Measurements from ENCODE around the gene SLC25A43.

DNA sequence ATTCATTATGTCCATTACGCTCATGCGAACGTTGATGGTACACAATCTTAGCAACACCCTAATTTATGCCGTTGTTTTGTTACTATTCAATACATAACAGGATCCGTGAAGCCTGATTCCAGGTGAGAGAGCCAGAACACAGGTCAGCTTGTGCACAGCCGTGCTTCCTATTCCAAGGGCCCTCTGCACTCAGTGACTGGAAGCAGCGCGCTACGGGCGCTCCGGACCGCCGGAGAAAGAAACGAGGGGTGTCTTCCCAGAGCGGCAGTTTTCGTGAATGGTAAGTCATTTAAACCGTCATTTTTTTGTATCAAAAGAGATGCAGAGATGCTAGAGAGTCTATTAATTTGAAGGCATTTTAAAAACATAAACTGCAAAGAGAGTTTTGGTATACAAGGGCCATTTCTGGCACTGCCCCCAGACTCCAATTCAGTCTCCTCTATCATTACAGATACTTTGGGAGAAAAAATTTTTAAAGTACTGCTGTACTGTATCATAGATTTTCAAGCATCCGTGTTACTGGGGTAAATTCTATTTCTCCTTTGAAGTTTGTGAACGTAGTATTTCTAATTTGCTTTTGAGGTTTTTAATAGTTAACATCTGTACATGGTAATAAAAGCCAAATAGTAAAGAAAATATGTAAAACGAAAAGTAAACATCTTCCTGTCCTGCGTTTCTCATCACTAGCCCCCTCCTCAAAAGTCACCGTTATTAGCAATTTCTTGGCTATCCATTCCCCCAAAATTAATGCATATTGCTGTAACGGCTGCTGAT is 75.7 kb downstream of the SLC25A43 start:
- TF ChIP-seq, protein P1, sequence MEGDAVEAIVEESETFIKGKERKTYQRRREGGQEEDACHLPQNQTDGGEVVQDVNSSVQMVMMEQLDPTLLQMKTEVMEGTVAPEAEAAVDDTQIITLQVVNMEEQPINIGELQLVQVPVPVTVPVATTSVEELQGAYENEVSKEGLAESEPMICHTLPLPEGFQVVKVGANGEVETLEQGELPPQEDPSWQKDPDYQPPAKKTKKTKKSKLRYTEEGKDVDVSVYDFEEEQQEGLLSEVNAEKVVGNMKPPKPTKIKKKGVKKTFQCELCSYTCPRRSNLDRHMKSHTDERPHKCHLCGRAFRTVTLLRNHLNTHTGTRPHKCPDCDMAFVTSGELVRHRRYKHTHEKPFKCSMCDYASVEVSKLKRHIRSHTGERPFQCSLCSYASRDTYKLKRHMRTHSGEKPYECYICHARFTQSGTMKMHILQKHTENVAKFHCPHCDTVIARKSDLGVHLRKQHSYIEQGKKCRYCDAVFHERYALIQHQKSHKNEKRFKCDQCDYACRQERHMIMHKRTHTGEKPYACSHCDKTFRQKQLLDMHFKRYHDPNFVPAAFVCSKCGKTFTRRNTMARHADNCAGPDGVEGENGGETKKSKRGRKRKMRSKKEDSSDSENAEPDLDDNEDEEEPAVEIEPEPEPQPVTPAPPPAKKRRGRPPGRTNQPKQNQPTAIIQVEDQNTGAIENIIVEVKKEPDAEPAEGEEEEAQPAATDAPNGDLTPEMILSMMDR (IDR thresholded peaks at IDR 0.05; ENCODE audit: poor library complexity), result no peak
- no peak for TF ChIP-seq EZH2 (IDR thresholded peaks at IDR 0.05; ENCODE audit: borderline replicate concordance)
- TF ChIP-seq EZH2phosphoT487 (IDR thresholded peaks at IDR 0.05; ENCODE audit: low read depth, severe bottlenecking, unreplicated experiment), result no peak
